MM.1S (cell line): ENCODE results near the gene DIS3L2.

ENCODE experiments used
- EZH2 ChIP-seq: fragments of 300-600 bp; sonication (generic); optimal IDR thresholded peaks from 2 replicates; pipeline ENCODE3; 2017; ENCODE audit warnings: low read depth, mild to moderate bottlenecking, antibody characterized with exemption, low read length, mixed read lengths
- EZH2phosphoT487 ChIP-seq: fragments of 300-600 bp; sonication (generic); IDR thresholded peaks from 2 replicates; pipeline ENCODE4 v1.6.1; 2018; ENCODE audit warnings: antibody characterized with exemption, low read length
- TF ChIP-seq, protein P1 (sequence below): fragments of 300-600 bp; sonication (generic); IDR thresholded peaks from 2 replicates; pipeline ENCODE4 v1.5.1; 2016; ENCODE audit warnings: antibody characterized with exemption, low read length, mixed read lengths

DNA sequence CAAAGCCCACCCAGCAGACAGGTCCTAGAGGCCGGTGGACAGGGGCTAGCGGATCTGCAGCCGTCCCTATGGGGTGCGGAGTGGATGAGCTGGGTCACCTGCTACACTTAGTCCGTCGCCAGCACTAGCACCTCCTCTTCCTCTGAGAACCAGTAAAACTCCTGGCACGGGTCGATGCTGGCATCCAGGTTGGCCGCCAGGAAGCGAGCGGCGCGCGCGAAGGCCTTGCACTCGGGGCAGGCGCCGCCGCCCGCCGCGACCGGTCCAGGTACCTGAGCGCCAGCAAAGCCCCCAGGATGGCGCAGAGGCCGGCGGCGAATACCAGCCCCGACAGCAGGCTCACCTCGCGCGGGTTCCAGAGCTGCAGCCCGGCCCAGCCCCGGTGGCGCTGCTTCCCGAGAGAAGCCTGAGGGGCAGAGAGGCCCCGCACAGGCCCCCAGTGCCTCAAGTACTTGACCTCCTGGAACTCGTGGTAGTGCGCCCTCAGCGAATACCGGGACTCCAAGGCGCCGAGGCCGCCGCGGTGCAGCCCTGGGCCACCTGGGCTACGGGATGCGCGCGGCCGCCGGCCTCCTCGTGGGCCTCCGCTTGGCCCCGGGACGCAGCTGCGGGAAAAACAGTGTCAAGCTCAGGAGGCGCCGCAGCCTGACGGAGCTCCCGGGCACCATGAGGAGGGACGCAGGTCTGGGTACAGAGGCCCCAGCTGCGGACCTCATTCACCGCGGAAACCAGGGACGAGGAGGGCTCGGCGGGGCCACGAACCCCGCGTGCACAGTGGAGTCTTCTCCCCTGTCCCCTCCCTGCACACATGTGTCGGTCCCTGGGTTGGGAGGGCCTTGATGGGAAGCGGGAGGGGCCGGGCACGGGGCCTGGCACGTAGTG, 389.5 kb downstream of the DIS3L2 start:
- TF ChIP-seq, protein P1, sequence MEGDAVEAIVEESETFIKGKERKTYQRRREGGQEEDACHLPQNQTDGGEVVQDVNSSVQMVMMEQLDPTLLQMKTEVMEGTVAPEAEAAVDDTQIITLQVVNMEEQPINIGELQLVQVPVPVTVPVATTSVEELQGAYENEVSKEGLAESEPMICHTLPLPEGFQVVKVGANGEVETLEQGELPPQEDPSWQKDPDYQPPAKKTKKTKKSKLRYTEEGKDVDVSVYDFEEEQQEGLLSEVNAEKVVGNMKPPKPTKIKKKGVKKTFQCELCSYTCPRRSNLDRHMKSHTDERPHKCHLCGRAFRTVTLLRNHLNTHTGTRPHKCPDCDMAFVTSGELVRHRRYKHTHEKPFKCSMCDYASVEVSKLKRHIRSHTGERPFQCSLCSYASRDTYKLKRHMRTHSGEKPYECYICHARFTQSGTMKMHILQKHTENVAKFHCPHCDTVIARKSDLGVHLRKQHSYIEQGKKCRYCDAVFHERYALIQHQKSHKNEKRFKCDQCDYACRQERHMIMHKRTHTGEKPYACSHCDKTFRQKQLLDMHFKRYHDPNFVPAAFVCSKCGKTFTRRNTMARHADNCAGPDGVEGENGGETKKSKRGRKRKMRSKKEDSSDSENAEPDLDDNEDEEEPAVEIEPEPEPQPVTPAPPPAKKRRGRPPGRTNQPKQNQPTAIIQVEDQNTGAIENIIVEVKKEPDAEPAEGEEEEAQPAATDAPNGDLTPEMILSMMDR = no peak
- TF ChIP-seq EZH2 (no peak), EZH2phosphoT487 (no peak)
